Progenitor cell of endocrine pancreas (in vitro differentiated cells): ENCODE measurements around the gene PHKA1. TPM values are rescaled to one million over a fixed set of nuclear protein-coding genes. Genes with fewer than 3 reads are reported as not detected.
"Not testable (repeated sequence)": the region's sequence is repeated elsewhere in the genome, so short reads cannot be mapped to it uniquely, and the experiment has no call there.

Experiments used
- DNase-seq: peaks from one replicate; pipeline ENCODE4 v3.0.0; 2021; ENCODE audit warnings: low spot score; ENCODE audit not compliant: unreplicated experiment
- H3K27ac Mint-ChIP-seq: 2 replicates; pipeline ENCODE4 v1.8.0; 2021; ENCODE audit warnings: mild to moderate bottlenecking, moderate library complexity, mixed read lengths
- H3K27me3 Mint-ChIP-seq: 2 replicates; pipeline ENCODE4 v1.8.0; 2021; ENCODE audit warnings: mixed read lengths
- H3K36me3 Mint-ChIP-seq: 2 replicates; pipeline ENCODE4 v1.8.0; 2022; ENCODE audit warnings: mixed read lengths; ENCODE audit not compliant: insufficient read depth
- H3K4me1 Mint-ChIP-seq: 2 replicates; pipeline ENCODE4 v1.8.0; 2021; ENCODE audit warnings: low read depth, mixed read lengths
- H3K4me3 Mint-ChIP-seq: 2 replicates; pipeline ENCODE4 v1.8.0; 2021; ENCODE audit warnings: low read depth, mild to moderate bottlenecking, moderate library complexity, mixed read lengths
- H3K9me3 Mint-ChIP-seq: 2 replicates; pipeline ENCODE4 v1.8.0; 2021; ENCODE audit warnings: low read depth, mixed read lengths
- total RNA-seq: library from RNA; stranded (reverse); gene quantifications from 2 replicates; pipeline ENCODE4 v1.2.1, GENCODE V29; 2021
- TF ChIP-seq, protein P1 (sequence below): fragments of 200-600 bp; sonication (generic); IDR thresholded peaks from one replicate; pipeline ENCODE4 v1.5.0; 2021; ENCODE audit warnings: antibody characterized with exemption, mild to moderate bottlenecking; ENCODE audit not compliant: unreplicated experiment

Gene PHKA1
- total RNA-seq, 1 donor from 2014 or later = 11.8 TPM

DNA sequence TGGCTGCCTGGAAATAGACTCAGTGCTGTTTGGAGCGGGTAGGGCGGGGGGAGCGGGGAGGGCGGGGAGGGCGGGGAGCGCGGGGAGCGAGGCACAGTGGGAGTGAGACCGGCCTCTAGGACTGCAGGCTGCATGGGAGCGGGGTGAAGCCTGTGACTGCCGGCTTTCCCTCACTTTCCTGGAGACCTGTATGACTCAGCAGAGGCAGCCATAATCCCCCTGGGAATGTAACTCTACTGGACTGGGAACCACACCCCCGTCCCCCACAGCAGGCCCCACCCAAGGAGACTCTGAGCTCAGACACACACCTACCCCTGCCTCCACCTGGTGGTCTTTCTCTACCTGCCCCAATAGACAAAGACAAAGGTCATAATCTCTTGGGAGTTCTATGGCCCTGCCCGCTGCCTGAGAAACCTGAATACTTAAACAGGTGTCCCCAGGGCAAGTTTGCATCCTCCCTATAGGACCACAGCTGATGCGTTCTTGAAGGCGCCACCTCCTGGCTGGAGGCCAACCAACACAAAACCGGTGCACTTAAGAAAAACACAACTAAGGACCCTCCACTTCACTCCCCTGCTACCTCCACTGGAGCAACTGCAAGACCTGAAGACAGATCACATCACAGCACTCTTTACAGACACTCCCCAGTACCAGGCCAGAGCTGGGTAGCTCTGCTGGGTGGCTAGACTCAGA is 159.5 kb downstream of the PHKA1 start:
- Mint-ChIP-seq H3K4me1 (peaks cover 8% of the 10 kb centered on the region), H3K27ac (peak overlapping the region; percentile 88), H3K9me3 (peaks cover 27% of the 10 kb centered on the region), H3K36me3 (peaks cover 14% of the 10 kb centered on the region), H3K4me3 (peak overlapping the region; percentile 67), H3K27me3 (no peaks in the 10 kb centered on the region)
- TF ChIP-seq, protein P1, sequence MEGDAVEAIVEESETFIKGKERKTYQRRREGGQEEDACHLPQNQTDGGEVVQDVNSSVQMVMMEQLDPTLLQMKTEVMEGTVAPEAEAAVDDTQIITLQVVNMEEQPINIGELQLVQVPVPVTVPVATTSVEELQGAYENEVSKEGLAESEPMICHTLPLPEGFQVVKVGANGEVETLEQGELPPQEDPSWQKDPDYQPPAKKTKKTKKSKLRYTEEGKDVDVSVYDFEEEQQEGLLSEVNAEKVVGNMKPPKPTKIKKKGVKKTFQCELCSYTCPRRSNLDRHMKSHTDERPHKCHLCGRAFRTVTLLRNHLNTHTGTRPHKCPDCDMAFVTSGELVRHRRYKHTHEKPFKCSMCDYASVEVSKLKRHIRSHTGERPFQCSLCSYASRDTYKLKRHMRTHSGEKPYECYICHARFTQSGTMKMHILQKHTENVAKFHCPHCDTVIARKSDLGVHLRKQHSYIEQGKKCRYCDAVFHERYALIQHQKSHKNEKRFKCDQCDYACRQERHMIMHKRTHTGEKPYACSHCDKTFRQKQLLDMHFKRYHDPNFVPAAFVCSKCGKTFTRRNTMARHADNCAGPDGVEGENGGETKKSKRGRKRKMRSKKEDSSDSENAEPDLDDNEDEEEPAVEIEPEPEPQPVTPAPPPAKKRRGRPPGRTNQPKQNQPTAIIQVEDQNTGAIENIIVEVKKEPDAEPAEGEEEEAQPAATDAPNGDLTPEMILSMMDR = peak; percentile 39
- peak; percentile 12 for DNase-seq

DNA sequence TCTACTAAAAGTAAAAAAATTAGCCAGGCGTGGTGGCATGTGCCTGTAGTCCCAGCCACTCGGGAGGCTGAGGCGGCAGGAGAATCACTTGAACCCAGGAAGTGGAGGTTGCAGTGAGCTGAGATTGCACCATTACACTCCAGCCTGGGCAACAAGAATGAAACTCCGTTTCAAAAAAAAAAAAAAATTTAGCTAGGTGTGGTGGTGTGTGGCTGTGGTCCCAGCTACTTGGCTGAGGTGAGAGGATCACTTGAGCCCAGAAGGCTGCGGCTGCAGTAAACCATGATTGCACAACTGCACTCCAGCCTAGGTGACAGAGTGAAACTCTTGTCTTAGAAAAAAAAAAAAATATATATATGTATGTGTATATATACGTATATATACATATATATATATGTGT is 161.7 kb downstream of the PHKA1 start:
- not testable (repeated sequence) for H3K36me3 Mint-ChIP-seq, H3K4me1 Mint-ChIP-seq, H3K27me3 Mint-ChIP-seq, H3K27ac Mint-ChIP-seq, DNase-seq, H3K4me3 Mint-ChIP-seq
- peaks cover 28% of the 10 kb centered on the region for H3K9me3 Mint-ChIP-seq

DNA sequence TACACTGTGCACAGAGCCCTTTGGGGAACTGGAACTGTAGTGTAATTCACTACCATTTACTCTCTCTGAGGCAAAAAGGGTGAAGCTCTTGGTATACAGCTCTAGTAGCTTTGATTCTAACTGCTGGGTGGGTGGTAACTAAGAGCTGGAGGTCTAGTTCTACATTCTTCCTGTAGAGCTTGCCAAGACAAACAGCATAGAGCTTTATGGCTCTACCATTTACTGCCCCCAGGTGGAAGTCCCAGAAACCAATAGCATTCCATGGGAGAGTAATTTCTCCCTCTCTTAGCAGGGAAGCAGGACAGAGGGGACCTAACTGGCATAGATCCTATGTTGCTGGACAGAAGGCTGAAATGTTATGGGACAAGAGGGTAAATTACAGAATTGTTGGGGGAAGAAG is 168.1 kb downstream of the PHKA1 start:
- Mint-ChIP-seq H3K36me3 (peaks cover 4% of the 10 kb centered on the region), H3K27me3 (no peaks in the 10 kb centered on the region), H3K4me3 (no peak overlapping the region), H3K27ac (no peak overlapping the region), H3K4me1 (peaks cover 2% of the 10 kb centered on the region), H3K9me3 (peaks cover 25% of the 10 kb centered on the region)
- DNase-seq = no peak
- TF ChIP-seq, protein P1 = no peak

DNA sequence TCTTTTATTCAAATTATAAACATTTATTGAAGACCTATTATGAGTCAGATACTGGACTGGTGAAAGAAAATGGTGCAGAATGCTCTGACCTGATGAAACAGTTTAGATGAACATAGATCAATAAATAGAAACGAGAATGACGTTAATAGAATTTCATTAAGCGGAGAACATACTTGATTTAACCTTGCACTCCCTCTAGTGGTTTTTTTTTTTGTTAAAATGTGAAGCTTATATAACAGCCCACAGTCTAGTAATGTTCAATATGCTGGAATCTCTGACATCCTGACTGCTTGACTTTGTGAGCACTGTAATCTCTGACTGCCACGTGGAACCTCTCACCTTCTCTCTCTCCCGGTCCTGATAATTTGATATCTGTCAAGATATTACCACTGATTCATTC is 173.8 kb downstream of the PHKA1 start:
- TF ChIP-seq, protein P1 = peak; percentile 40
- Mint-ChIP-seq H3K4me3 (no peak overlapping the region), H3K4me1 (no peaks in the 10 kb centered on the region), H3K9me3 (peaks cover 3% of the 10 kb centered on the region), H3K27ac (no peak overlapping the region), H3K27me3 (no peaks in the 10 kb centered on the region), H3K36me3 (peaks cover 2% of the 10 kb centered on the region)
- no peak for DNase-seq

DNA sequence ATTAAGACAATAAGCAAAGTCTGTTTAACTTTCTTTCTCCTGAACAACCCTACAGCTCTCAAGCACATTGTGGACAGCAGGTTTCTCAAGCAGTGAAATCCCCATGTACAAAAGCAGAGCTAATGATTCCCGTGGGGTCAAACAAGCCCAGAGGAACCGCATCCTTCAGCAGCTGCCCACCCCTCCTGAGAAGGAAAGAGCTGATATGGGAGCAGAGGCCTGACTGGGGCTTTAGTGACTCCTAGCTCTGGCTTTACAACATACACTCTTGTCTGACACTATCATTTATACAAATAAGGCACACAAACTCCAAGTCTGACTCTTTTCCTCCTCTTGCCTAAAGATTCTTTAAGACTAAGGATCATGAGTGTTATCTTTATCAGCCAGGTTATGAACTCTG is 174.3 kb downstream of the PHKA1 start:
- Mint-ChIP-seq H3K9me3 (peaks cover 3% of the 10 kb centered on the region), H3K27me3 (no peaks in the 10 kb centered on the region), H3K4me3 (no peak overlapping the region), H3K4me1 (no peaks in the 10 kb centered on the region), H3K36me3 (peaks cover under 1% of the 10 kb centered on the region), H3K27ac (no peak overlapping the region)
- TF ChIP-seq, protein P1 = no peak
- DNase-seq = no peak

DNA sequence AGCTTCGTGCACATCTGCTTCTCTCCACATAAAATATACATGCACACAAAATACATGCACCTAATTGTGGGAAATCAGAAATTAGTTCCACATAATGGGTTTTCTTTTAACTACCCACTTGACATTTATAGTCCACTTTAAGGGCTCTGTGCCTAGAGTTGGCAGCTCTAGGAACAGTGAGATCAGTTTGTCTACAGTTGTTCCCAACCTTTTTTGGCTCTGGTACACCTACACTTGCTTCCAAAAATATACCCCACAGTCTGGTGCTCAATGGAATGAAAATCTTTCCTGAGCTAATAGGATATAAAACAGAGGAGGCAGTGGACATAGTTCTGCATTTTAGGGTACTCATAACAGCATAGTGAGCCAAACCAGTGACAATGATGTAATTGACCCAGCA is 177.6 kb downstream of the PHKA1 start:
- Mint-ChIP-seq H3K27me3 (no peaks in the 10 kb centered on the region), H3K36me3 (no peaks in the 10 kb centered on the region), H3K4me1 (no peaks in the 10 kb centered on the region), H3K27ac (no peak overlapping the region), H3K9me3 (peaks cover 4% of the 10 kb centered on the region), H3K4me3 (no peak overlapping the region)
- TF ChIP-seq, protein P1 = no peak
- DNase-seq = no peak
